ENCODE data around the gene EFR3B.

DNA sequence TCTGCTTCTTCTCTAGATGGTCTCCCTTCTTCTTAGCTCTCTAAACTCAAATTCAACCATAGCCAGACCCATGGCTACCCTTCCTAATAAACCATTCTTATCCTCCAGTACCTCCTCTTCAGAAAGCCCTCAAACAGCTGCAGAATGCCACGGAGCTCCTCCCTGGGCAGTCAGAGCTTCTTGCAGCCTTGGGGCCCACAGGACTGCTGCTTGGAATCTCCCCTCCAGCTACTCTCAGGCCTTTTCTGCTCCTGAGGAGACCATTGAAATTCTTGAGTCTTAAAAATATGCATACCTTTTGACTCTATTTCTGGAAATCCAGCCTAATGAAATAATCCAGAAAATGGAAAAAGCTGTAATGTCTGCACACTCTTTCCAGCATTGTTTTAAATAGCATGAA is 30.7 kb downstream of the EFR3B start:
- TF ChIP-seq CTCF (IDR thresholded peaks at IDR 0.05) (no peak), POLR2A (IDR thresholded peaks at IDR 0.05) (no peak)
